ENCODE measurements around the gene POGLUT3. TPM values are rescaled to one million over a fixed set of nuclear protein-coding genes. Genes with fewer than 3 reads are reported as not detected.

Gene POGLUT3
- total and polyA plus RNA-seq, 2 experiments from 2014 or later = 7.6 to 12.2 TPM

- no peak overlapping the region for H2AFZ ChIP-seq
- no peak overlapping the region for H3K4me3 Mint-ChIP-seq
- no peaks in the 10 kb centered on the region for H4K20me1 ChIP-seq (replicated peaks; ENCODE audit: insufficient read depth)
- no peak overlapping the region for H3K4me3 ChIP-seq
- no peak overlapping the region for H3K27ac ChIP-seq (ENCODE audit: low read depth)
- peaks cover 3% of the 10 kb centered on the region; the same call in 1 of the 2 replicates for H3K36me3 ChIP-seq (ENCODE audit: insufficient read depth)
- TF ChIP-seq CREB1 (CRISPR knock-in tag; IDR thresholded peaks at IDR 0.05; ENCODE audit: low read depth) = no peak
- no peak for TF ChIP-seq NANOG (IDR thresholded peaks at IDR 0.05; ENCODE audit: borderline replicate concordance)
- no peak for TF ChIP-seq ZNF331 (CRISPR knock-in tag; IDR thresholded peaks at IDR 0.05; ENCODE audit: low read depth)
- no peak for TF ChIP-seq JUNB (IDR thresholded peaks at IDR 0.05; ENCODE audit: unreplicated experiment)
- TF ChIP-seq ETS1 (IDR thresholded peaks at IDR 0.05) = no peak
- TF ChIP-seq EZH2 (IDR thresholded peaks at IDR 0.05; ENCODE audit: low read depth, unreplicated experiment) = no peak
- no peak for TF ChIP-seq ZNF114 (CRISPR knock-in tag; IDR thresholded peaks at IDR 0.05)
- TF ChIP-seq REST (IDR thresholded peaks at IDR 0.05; ENCODE audit: unreplicated experiment) = no peak
- no peak for TF ChIP-seq CTCF (conservative IDR thresholded peaks at IDR 0.05; ENCODE audit: low read depth in 2 of 2)
- H3K4me1 Mint-ChIP-seq = peaks cover 3% of the 10 kb centered on the region; the same call in 1 of the 3 replicates
- no peaks in the 10 kb centered on the region for H3K27me3 ChIP-seq (ENCODE audit: insufficient read depth)
- no peaks in the 10 kb centered on the region for H3K9me3 Mint-ChIP-seq
- ATAC-seq = no peak
- H3K36me3 Mint-ChIP-seq (ENCODE audit: low read depth) = peaks cover 16% of the 10 kb centered on the region
- H3K79me2 ChIP-seq (replicated peaks; ENCODE audit: insufficient read depth) = no peaks in the 10 kb centered on the region
- H3K9me2 ChIP-seq (ENCODE audit: insufficient read depth) = peaks cover 5% of the 10 kb centered on the region; the same call in 1 of the 2 replicates
- H3K4me2 ChIP-seq = no peak overlapping the region
- no peak overlapping the region for H3K27ac Mint-ChIP-seq
- no peaks in the 10 kb centered on the region for H3K27me3 Mint-ChIP-seq (ENCODE audit: insufficient read depth, low read depth, poor library complexity)
- DNase-seq (ENCODE audit: low spot score) = no peak
- no peaks in the 10 kb centered on the region for H3K4me1 ChIP-seq (ENCODE audit: insufficient read depth)
- no peaks in the 10 kb centered on the region for H3F3A ChIP-seq (replicated peaks; ENCODE audit: low read depth)
These were observed 17.9 kb upstream of the POGLUT3 start for GRCh38 chr11:108516125-108516524.

- Histone ChIP-seq H3K27me3 (ENCODE audit: insufficient read depth) (no peaks in the 10 kb centered on the region), H4K20me1 (replicated peaks; ENCODE audit: insufficient read depth) (no peaks in the 10 kb centered on the region), H3K36me3 (ENCODE audit: insufficient read depth) (peaks cover 14% of the 10 kb centered on the region; the same call in 1 of the 2 replicates), H3K4me3 (no peak overlapping the region), H3K4me1 (ENCODE audit: insufficient read depth) (no peaks in the 10 kb centered on the region), H3F3A (replicated peaks; ENCODE audit: low read depth) (no peaks in the 10 kb centered on the region), H3K9me2 (ENCODE audit: insufficient read depth) (peaks cover 9% of the 10 kb centered on the region; the same call in 1 of the 2 replicates), H3K27ac (ENCODE audit: low read depth) (no peak overlapping the region), H3K4me2 (no peak overlapping the region), H2AFZ (no peak overlapping the region), H3K79me2 (replicated peaks; ENCODE audit: insufficient read depth) (no peaks in the 10 kb centered on the region)
- H3K4me3 Mint-ChIP-seq = no peak overlapping the region
- no peaks in the 10 kb centered on the region for H3K4me1 Mint-ChIP-seq
- no peak overlapping the region for H3K27ac Mint-ChIP-seq
- H3K36me3 Mint-ChIP-seq (ENCODE audit: low read depth) = peaks cover 16% of the 10 kb centered on the region
- no peak for ATAC-seq
- peaks cover 4% of the 10 kb centered on the region for H3K27me3 Mint-ChIP-seq (ENCODE audit: insufficient read depth, low read depth, poor library complexity)
- no peaks in the 10 kb centered on the region for H3K9me3 Mint-ChIP-seq
- DNase-seq (ENCODE audit: low spot score) = no peak
- no peak for TF ChIP-seq EZH2 (IDR thresholded peaks at IDR 0.05; ENCODE audit: low read depth, unreplicated experiment)
- no peak for TF ChIP-seq EZH2phosphoT487 (IDR thresholded peaks at IDR 0.05; ENCODE audit: unreplicated experiment)
These were observed 14.5 kb upstream of the POGLUT3 start for GRCh38 chr11:108512708-108513107.

All from GM23338 (cell line).